ENCODE results near the gene SCO2.

The SCO2 gene

DNA sequence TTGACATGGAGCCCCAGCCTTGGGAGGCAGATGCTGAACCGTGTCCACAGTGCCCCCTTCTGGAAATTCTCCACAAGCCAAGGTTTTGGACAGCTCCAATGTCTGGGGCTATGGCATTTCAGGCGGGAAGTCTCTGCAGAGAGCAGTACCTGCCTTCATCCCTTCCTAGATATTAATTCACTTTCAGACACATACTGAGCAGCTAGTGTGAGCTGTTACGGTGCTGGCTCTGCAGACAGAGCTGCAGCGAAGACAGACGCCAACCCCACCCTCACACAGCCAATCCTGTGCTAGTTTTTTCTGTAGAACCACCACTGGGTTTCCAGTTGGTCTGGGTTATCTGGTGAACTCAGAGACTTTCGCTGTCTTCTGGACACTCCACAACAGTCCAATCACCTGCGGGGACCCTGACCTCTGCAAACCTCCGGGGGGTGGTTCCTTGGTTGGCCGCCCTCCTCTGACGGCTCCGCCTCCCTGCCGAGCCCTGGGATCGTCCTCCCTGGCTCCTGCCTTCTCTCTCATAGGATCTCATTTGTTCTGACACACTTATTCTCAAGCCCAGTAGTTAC lies 27.0 kb downstream of the SCO2 start (continued):
- TF ChIP-seq, protein P1, sequence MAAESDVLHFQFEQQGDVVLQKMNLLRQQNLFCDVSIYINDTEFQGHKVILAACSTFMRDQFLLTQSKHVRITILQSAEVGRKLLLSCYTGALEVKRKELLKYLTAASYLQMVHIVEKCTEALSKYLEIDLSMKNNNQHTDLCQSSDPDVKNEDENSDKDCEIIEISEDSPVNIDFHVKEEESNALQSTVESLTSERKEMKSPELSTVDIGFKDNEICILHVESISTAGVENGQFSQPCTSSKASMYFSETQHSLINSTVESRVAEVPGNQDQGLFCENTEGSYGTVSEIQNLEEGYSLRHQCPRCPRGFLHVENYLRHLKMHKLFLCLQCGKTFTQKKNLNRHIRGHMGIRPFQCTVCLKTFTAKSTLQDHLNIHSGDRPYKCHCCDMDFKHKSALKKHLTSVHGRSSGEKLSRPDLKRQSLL (tag by site-specific recombination; IDR thresholded peaks at IDR 0.05) = peak; percentile 71; the same call in 1 of the 2 replicates
- TF ChIP-seq, protein P2, sequence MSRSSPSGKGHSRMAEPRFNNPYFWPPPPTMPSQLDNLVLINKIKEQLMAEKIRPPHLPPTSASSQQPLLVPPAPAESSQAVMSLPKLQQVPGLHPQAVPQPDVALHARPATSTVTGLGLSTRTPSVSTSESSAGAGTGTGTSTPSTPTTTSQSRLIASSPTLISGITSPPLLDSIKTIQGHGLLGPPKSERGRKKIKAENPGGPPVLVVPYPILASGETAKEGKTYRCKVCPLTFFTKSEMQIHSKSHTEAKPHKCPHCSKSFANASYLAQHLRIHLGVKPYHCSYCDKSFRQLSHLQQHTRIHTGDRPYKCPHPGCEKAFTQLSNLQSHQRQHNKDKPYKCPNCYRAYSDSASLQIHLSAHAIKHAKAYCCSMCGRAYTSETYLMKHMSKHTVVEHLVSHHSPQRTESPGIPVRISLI (tag by site-specific recombination; IDR thresholded peaks at IDR 0.05) = no peak
- no peak for TF ChIP-seq ZNF521 (tag by site-specific recombination; IDR thresholded peaks at IDR 0.05)
- TF ChIP-seq YY1 (tag by site-specific recombination; IDR thresholded peaks at IDR 0.05) = no peak
- TF ChIP-seq, protein P3, sequence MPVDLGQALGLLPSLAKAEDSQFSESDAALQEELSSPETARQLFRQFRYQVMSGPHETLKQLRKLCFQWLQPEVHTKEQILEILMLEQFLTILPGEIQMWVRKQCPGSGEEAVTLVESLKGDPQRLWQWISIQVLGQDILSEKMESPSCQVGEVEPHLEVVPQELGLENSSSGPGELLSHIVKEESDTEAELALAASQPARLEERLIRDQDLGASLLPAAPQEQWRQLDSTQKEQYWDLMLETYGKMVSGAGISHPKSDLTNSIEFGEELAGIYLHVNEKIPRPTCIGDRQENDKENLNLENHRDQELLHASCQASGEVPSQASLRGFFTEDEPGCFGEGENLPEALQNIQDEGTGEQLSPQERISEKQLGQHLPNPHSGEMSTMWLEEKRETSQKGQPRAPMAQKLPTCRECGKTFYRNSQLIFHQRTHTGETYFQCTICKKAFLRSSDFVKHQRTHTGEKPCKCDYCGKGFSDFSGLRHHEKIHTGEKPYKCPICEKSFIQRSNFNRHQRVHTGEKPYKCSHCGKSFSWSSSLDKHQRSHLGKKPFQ (tag by site-specific recombination; IDR thresholded peaks at IDR 0.05) = peak; percentile 44; the same call in 1 of the 2 replicates
- TF ChIP-seq, protein P4, sequence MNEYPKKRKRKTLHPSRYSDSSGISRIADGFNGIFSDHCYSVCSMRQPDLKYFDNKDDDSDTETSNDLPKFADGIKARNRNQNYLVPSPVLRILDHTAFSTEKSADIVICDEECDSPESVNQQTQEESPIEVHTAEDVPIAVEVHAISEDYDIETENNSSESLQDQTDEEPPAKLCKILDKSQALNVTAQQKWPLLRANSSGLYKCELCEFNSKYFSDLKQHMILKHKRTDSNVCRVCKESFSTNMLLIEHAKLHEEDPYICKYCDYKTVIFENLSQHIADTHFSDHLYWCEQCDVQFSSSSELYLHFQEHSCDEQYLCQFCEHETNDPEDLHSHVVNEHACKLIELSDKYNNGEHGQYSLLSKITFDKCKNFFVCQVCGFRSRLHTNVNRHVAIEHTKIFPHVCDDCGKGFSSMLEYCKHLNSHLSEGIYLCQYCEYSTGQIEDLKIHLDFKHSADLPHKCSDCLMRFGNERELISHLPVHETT (tag by site-specific recombination; IDR thresholded peaks at IDR 0.05) = peak; percentile 51; the same call in 1 of the 2 replicates
- peak; percentile 56 for TF ChIP-seq KLF8 (tag by site-specific recombination; IDR thresholded peaks at IDR 0.05)
- TF ChIP-seq MEIS1 (CRISPR knock-in tag; IDR thresholded peaks at IDR 0.05; ENCODE audit: borderline replicate concordance) = no peak
- no peak for TF ChIP-seq YY2 (tag by site-specific recombination; IDR thresholded peaks at IDR 0.05)
- no peak for TF ChIP-seq ZNF529 (tag by site-specific recombination; IDR thresholded peaks at IDR 0.05; ENCODE audit: insufficient replicate concordance)
- TF ChIP-seq BCL11A (tag by site-specific recombination; IDR thresholded peaks at IDR 0.05; ENCODE audit: low read depth) = no peak
- TF ChIP-seq ZNF157 (tag by site-specific recombination; IDR thresholded peaks at IDR 0.05) = no peak
- TF ChIP-seq ZNF660 (tag by site-specific recombination; IDR thresholded peaks at IDR 0.05) = no peak; the same call in 1 of the 2 replicates
- no peak for TF ChIP-seq ZNF138 (tag by site-specific recombination; IDR thresholded peaks at IDR 0.05; ENCODE audit: borderline replicate concordance)
- no peak for TF ChIP-seq ZSCAN23 (tag by site-specific recombination; IDR thresholded peaks at IDR 0.05)
- TF ChIP-seq ZNF830 (tag by site-specific recombination; IDR thresholded peaks at IDR 0.05; ENCODE audit: low read depth) = no peak
- 0 out of 2 replicates have a peak, but pooled peaks have one; percentile 48 for TF ChIP-seq ZNF24 (tag by site-specific recombination; IDR thresholded peaks at IDR 0.05)
- TF ChIP-seq ZNF133 (tag by site-specific recombination; IDR thresholded peaks at IDR 0.05) = no peak
- TF ChIP-seq ZNF626 (tag by site-specific recombination; IDR thresholded peaks at IDR 0.05) = no peak
- TF ChIP-seq ZNF560 (tag by site-specific recombination; IDR thresholded peaks at IDR 0.05; ENCODE audit: borderline replicate concordance) = no peak
- no peak for TF ChIP-seq GLI4 (tag by site-specific recombination; IDR thresholded peaks at IDR 0.05)
- TF ChIP-seq ZNF791 (tag by site-specific recombination; IDR thresholded peaks at IDR 0.05) = no peak
- no peak for TF ChIP-seq ZNF664 (tag by site-specific recombination; IDR thresholded peaks at IDR 0.05)
- no peak for TF ChIP-seq ZBTB8A (tag by site-specific recombination; IDR thresholded peaks at IDR 0.05)
- TF ChIP-seq ZNF169 (tag by site-specific recombination; IDR thresholded peaks at IDR 0.05) = no peak
- TF ChIP-seq MZF1 (tag by site-specific recombination; IDR thresholded peaks at IDR 0.05; ENCODE audit: borderline replicate concordance) = no peak
- TF ChIP-seq ZNF558 (tag by site-specific recombination; IDR thresholded peaks at IDR 0.05) = no peak
- no peak for TF ChIP-seq ZNF10 (tag by site-specific recombination; IDR thresholded peaks at IDR 0.05)
- peak; percentile 36; the same call in 1 of the 2 replicates for TF ChIP-seq SP7 (tag by site-specific recombination; IDR thresholded peaks at IDR 0.05)
- TF ChIP-seq, protein P5, sequence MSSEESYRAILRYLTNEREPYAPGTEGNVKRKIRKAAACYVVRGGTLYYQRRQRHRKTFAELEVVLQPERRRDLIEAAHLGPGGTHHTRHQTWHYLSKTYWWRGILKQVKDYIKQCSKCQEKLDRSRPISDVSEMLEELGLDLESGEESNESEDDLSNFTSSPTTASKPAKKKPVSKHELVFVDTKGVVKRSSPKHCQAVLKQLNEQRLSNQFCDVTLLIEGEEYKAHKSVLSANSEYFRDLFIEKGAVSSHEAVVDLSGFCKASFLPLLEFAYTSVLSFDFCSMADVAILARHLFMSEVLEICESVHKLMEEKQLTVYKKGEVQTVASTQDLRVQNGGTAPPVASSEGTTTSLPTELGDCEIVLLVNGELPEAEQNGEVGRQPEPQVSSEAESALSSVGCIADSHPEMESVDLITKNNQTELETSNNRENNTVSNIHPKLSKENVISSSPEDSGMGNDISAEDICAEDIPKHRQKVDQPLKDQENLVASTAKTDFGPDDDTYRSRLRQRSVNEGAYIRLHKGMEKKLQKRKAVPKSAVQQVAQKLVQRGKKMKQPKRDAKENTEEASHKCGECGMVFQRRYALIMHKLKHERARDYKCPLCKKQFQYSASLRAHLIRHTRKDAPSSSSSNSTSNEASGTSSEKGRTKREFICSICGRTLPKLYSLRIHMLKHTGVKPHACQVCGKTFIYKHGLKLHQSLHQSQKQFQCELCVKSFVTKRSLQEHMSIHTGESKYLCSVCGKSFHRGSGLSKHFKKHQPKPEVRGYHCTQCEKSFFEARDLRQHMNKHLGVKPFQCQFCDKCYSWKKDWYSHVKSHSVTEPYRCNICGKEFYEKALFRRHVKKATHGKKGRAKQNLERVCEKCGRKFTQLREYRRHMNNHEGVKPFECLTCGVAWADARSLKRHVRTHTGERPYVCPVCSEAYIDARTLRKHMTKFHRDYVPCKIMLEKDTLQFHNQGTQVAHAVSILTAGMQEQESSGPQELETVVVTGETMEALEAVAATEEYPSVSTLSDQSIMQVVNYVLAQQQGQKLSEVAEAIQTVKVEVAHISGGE (tag by site-specific recombination; conservative IDR thresholded peaks at IDR 0.05; ENCODE audit: low read depth) = no peak
- TF ChIP-seq ZNF571 (tag by site-specific recombination; IDR thresholded peaks at IDR 0.05) = no peak
- peak; percentile 63 for TF ChIP-seq SP3 (tag by site-specific recombination; IDR thresholded peaks at IDR 0.05)
- no peak for TF ChIP-seq FEZF1 (tag by site-specific recombination; IDR thresholded peaks at IDR 0.05)
- no peak for TF ChIP-seq SCRT2 (tag by site-specific recombination; IDR thresholded peaks at IDR 0.05)
